Neural progenitor cell (in vitro differentiated cells): ENCODE measurements around the gene PLCB1.

ENCODE experiments used
- CTCF ChIP-seq: fragments of 200-600 bp; sonication (generic); IDR thresholded peaks from 2 replicates; pipeline ENCODE4 v1.5.1; 2017; ENCODE audit warnings: antibody characterized with exemption, mild to moderate bottlenecking
- EZH2phosphoT487 ChIP-seq: fragments of 200-600 bp; sonication (generic); IDR thresholded peaks from 2 replicates; pipeline ENCODE4 v1.6.1; 2017; ENCODE audit warnings: antibody characterized with exemption

DNA sequence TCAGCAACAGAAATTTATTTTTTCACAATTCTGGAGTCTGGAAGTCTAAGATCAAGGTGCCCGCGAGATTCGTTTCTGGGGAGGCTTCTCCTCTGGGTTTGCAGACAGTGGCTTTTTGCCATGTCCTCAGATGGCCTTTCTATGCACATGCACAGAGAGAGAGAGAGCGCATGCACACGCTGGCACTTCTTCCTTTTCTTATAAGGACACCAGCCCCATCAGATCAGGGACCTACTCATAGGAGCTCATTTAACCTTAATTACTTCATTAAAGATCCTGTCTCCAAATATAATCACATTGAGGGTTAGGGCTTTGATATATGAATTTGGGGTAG lies 676.1 kb downstream of the PLCB1 start:
- TF ChIP-seq EZH2phosphoT487 (no peak), CTCF (no peak)
